ENCODE data around the gene SLC5A6.

The SLC5A6 gene

DNA sequence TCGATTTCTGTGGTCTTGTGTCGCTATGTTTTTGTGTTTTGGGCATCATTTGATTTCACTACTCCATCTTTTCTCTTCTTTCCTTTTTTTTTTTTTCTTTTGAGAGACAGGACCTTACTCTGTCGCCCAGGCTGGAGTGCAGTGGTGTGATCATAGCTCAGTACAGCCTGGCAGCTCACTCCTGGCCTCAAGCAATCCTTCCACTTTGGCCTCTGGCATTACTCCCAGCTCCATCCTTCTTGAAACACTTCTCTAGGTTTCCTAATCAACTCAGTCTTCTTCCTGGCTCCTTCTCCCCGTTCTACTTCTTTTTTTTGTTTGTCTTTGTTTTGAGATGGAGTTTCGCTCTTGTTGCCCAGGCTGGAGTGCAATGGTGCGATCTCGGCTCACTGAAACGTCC, 36.7 kb downstream of the SLC5A6 start:
- DNase-seq (ENCODE audit: low read depth) = no peak

DNA sequence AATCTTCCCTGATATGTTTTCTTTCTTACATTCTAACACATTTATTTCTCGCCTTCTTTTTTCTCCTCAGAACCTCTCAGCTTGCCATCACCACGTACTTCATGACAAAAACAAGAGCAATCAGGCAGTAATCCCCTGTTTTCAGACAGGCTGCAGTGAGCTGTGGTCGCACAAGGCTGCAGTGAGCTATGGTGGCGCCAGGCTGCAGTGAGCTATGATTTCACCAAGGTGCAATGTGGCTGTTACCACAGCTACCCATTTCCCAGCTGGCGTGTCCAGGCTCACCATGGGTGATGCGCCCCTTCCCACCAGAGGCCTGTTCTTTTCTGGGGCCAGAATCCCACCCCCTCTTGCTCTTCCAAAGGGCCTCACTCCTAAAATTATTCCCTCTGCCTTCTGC, 37.4 kb downstream of the SLC5A6 start:
- DNase-seq (ENCODE audit: low read depth) = no peak

DNA sequence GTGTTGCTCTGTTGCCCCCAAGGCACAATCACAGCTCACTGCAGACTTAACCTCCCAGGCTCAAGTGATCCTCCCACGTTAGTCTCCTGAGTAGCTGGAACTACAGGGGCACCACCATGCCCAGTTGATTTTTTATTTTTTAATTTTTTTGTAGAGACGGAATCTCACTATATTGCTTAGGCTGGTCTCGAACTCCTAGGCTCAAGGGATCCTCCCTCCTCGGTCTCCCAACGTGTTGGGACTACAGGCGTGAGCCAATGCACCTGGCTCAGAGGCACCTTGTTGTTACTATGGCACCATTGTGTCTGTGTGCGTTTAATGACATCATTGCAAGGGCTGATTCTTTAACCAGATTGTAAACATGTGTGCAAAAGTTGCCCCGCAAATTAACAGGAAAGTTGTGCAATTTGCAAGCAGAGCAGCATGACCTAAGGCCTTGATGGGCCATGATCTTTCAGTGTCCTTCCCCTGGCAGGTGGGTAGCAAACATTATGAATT, 40.7 kb downstream of the SLC5A6 start:
- DNase-seq (ENCODE audit: low read depth) = no peak

GRCh38 chr2:27170581-27171337, 41.3 kb downstream of the SLC5A6 start:
- DNase-seq (ENCODE audit: low read depth) = no peak

DNA sequence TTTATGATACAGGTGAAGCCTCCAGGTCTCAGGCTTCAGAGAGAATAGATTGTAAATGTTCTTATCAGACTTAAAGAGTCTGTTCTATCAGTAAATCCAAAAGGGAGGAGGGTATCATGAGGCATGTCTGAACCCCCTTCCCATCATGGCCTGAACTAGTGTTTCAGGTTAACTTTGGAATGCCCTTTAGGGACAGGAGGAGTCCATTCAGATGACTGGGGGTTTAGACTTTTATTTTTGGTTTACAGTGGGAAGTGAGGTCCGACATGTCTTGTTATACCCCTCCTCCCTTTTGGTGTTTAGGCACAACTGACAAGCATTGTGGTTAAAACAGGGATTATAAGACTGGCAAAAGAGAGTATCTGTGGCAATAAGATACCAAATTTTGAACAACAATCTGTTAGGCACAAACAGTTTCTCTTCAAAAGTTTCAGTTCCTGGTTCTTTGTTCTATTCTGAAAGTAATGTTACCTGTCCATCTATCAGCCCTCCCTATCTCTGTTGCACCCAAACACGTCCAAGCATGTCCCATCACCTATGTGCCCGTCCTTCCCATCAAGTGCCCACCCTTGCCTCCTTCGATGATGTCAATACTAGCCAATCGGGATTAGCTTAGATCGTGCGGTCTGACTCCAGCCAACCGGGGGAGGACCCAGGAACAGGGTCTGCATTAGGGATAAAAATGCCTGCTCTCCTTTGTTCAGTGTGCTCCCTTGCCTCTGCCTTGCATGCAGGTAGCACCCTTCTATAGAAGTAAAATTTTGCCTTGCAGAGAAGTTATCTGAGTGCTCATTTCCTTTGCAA, 46.9 kb downstream of the SLC5A6 start:
- DNase-seq (ENCODE audit: low read depth) = no peak

- DNase-seq (ENCODE audit: low read depth) = no peak
Measured at GRCh38 chr2:27162151-27163121, 49.6 kb downstream of the SLC5A6 start.

- DNase-seq (ENCODE audit: low read depth) = no peak
Measured at GRCh38 chr2:27160191-27160590, 51.9 kb downstream of the SLC5A6 start.

- no peak for DNase-seq (ENCODE audit: low read depth)
Measured at GRCh38 chr2:27159271-27159670, 52.8 kb downstream of the SLC5A6 start.

DNA sequence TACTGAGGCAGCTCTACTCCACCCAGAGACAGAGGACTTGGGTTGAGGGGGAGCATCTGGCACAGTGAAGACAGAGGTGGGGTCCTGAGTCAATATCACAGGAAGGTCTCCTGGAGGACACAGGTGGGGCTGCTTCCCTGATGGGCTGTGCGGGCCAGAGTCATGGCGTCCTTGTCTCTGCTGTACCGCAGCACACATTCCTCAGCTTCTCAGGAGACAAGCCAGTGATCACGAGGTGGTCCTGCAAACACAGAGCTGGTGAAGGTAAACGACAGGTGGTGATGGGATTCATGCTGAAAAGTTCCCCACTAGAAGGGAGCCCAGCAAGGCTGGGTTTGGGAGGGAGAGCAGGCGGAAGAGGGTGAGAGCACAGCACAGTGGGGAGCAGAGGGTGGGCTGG, 53.6 kb downstream of the SLC5A6 start:
- DNase-seq (ENCODE audit: low read depth) = no peak

DNA sequence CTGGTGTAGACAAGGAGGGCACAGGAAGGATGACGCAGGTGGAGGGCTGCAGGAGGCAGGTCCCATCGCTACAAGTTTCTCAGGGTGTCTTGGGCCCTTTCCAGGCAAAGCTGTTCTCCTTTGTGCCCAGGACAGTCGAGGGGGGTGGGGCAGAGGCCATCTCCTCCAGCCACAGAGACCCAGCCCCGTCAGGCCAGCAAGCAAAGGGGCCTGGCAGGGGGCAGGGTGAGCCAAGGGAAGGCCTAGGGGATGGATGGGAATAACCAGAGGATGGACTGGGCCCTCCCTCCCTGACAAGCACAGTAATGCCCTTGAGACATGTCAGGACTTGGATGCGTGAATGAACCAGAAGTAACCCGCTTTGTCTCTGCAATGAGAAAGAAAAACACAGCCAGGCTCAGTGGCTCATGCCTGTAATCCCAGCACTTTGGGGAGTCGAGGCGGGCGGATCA, 57.0 kb downstream of the SLC5A6 start:
- no peak for DNase-seq (ENCODE audit: low read depth)

DNA sequence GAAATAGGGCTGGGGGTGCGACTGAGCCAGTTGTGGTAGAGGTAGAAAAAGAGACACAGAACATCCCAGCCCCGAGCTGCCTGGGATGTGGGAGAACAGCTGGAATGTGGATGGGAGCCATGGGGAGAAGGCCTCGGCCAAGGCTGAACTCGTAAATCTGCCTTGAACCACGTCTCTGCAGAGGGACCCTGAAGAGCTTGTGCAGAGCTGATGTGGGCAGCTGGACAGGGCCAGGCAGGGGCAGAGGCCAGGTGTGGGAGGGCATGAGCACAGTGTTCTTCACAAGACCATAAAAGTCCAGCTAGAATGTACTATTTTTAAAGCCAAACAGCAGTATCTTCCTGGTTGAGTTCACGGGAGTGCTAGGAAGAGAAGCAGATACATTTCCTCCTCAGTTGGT, 57.6 kb downstream of the SLC5A6 start:
- DNase-seq (ENCODE audit: low read depth) = no peak

DNA sequence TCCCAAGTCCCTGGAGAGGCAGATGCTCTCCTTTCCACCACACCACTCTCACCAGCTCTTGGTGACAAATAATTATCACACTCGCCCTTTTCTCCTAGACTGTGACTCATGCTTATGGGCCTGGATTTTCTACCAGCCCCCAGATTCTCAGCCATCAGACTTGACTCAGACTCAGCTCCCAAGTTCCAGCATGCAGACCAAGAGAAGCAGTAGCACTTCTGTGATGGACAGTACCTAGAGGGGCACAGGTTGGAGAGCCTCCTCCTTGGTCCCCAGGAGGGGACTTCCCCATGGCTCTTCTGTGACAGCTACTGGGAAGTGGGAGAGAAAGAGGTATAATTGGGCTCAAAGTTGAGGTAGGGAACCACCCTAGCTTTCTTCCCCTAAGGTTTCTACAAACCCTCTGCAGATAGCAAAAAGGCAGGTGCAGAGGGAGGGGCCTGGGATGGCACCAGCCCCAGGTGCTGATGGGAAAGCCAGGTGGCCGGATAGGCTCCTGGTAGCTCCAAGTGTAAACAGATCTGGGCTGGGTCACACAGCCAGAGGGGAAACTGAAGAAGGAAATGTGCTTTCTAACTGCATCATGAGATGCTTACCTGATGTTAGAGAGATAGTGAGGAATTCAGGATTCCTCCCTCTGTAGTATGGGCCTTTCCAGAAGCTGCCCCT, 59.1 kb downstream of the SLC5A6 start:
- DNase-seq (ENCODE audit: low read depth) = no peak

DNA sequence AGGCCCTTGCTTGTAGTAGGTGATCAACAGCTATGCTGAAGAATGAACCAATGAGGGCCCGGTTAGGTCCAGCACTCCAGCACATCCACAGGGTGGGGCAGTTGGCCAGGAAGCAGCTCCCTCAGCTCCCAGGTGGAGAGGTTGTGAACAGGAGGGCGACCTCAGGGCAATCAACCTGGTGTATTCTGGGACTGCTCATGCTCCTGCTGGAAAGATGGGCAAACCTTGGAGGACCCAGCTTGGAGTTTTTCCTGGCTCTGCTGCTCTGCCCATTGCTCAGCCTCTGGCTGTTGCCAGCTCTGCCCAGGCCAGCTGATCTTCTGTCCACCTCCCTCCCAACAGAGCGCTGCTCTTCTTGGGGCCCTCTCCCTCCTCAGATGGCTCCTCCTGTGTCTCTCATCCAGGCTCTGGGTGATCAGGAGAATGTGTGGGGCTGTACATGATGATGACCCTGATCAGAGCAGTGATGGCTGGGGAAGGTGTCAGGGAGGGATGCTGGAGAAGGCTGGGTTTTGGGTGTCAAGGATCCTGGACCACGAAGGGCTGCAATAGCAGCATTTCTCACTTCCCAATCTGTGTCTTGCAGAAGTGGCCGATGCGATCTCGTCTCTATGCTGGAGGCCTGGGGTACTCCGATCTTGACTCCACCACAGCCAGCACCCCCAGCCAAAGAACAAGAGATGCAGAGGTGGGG, 59.8 kb downstream of the SLC5A6 start:
- no peak for DNase-seq (ENCODE audit: low read depth)

GRCh38 chr2:27150639-27151230, 61.3 kb downstream of the SLC5A6 start:
- DNase-seq (ENCODE audit: low read depth) = no peak
